Prostate gland (tissue), 2 donors: ENCODE data around the gene CSF2.

Experiments
- POLR2A ChIP-seq: fragments of 450-650 bp; IDR thresholded peaks from one replicate; pipeline ENCODE4 v1.6.1; 2016; ENCODE audit warnings: antibody characterized with exemption, mild to moderate bottlenecking
- TF ChIP-seq, protein P1 (sequence below), 4 experiments: fragments of 200-600 bp in 2 of 4; fragments of 450-650 bp in 2 of 4; sonication (generic) in 2 of 4; IDR thresholded peaks; 1 replicate in 3 of 4; 2 replicates in 1 of 4; pipeline ENCODE4 v1.5.1; 2016 to 2019; ENCODE audit warnings: antibody characterized with exemption in 4 of 4, mild to moderate bottlenecking in 2 of 4, moderate library complexity in 2 of 4

GRCh38 chr5:132067451-132067850, 6.1 kb upstream of the CSF2 start:
- TF ChIP-seq, protein P1, sequence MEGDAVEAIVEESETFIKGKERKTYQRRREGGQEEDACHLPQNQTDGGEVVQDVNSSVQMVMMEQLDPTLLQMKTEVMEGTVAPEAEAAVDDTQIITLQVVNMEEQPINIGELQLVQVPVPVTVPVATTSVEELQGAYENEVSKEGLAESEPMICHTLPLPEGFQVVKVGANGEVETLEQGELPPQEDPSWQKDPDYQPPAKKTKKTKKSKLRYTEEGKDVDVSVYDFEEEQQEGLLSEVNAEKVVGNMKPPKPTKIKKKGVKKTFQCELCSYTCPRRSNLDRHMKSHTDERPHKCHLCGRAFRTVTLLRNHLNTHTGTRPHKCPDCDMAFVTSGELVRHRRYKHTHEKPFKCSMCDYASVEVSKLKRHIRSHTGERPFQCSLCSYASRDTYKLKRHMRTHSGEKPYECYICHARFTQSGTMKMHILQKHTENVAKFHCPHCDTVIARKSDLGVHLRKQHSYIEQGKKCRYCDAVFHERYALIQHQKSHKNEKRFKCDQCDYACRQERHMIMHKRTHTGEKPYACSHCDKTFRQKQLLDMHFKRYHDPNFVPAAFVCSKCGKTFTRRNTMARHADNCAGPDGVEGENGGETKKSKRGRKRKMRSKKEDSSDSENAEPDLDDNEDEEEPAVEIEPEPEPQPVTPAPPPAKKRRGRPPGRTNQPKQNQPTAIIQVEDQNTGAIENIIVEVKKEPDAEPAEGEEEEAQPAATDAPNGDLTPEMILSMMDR (IDR thresholded peaks at IDR 0.05), result no peak
- no peak for TF ChIP-seq POLR2A
